GM23248 (cell line): ENCODE data around the gene ZNF398.

Source experiments
- EZH2 ChIP-seq: fragments of 200-600 bp; sonication (generic); IDR thresholded peaks from 2 replicates; pipeline ENCODE4 v1.6.1; 2018; ENCODE audit warnings: antibody characterized with exemption, mild to moderate bottlenecking; ENCODE audit not compliant: insufficient read depth, poor library complexity, severe bottlenecking
- EZH2phosphoT487 ChIP-seq: fragments of 200-600 bp; sonication (generic); IDR thresholded peaks from 2 replicates; pipeline ENCODE4 v1.6.1; 2018; ENCODE audit warnings: antibody characterized with exemption, moderate library complexity, mild to moderate bottlenecking, low read depth; ENCODE audit not compliant: insufficient read depth

GRCh38 chr7:149225656-149226055, 78.4 kb downstream of the ZNF398 start:
- TF ChIP-seq EZH2 (no peak), EZH2phosphoT487 (no peak)
